GM19023 (cell line): ENCODE measurements around the gene KCNMB2.

Source experiments
- ATAC-seq: cut with Tn5 transposase; IDR thresholded peaks from one replicate; pipeline ENCODE4 v1.9.1; 2021; ENCODE audit warnings: mild to moderate bottlenecking, moderate library complexity; ENCODE audit not compliant: unreplicated experiment

The KCNMB2 gene

GRCh38 chr3:178634975-178635374, 98.7 kb downstream of the KCNMB2 start:
- ATAC-seq = no peak

- ATAC-seq = no peak
These were observed 101.6 kb downstream of the KCNMB2 start for GRCh38 chr3:178637802-178638201.

GRCh38 chr3:178645503-178645902, 109.3 kb downstream of the KCNMB2 start:
- no peak for ATAC-seq

- no peak for ATAC-seq
These were observed 110.1 kb downstream of the KCNMB2 start for GRCh38 chr3:178646186-178646862.

GRCh38 chr3:178655488-178655887, 119.3 kb downstream of the KCNMB2 start:
- ATAC-seq = no peak

GRCh38 chr3:178658694-178659325, 122.6 kb downstream of the KCNMB2 start:
- no peak for ATAC-seq

- ATAC-seq = peak; percentile 78
These were observed 127.1 kb downstream of the KCNMB2 start for GRCh38 chr3:178663201-178663934.

- ATAC-seq = no peak
These were observed 129.5 kb downstream of the KCNMB2 start for GRCh38 chr3:178665747-178666146.

GRCh38 chr3:178669022-178669601, 132.9 kb downstream of the KCNMB2 start:
- no peak for ATAC-seq

GRCh38 chr3:178669758-178670157, 133.5 kb downstream of the KCNMB2 start:
- no peak for ATAC-seq

GRCh38 chr3:178671377-178671776, 135.1 kb downstream of the KCNMB2 start:
- ATAC-seq = peak; percentile 48

- ATAC-seq = peak; percentile 40
These were observed 135.6 kb downstream of the KCNMB2 start for GRCh38 chr3:178671791-178672190.

GRCh38 chr3:178672275-178672674, 136.0 kb downstream of the KCNMB2 start:
- ATAC-seq = no peak

- ATAC-seq = no peak
These were observed 137.3 kb downstream of the KCNMB2 start for GRCh38 chr3:178673529-178673928.

GRCh38 chr3:178676077-178676476, 139.8 kb downstream of the KCNMB2 start:
- no peak for ATAC-seq

- ATAC-seq = peak; percentile 66
These were observed 140.9 kb downstream of the KCNMB2 start for GRCh38 chr3:178676942-178677790.

GRCh38 chr3:178677961-178678360, 141.7 kb downstream of the KCNMB2 start:
- no peak for ATAC-seq

GRCh38 chr3:178680037-178680436, 143.8 kb downstream of the KCNMB2 start:
- ATAC-seq = no peak

GRCh38 chr3:178680489-178680888, 144.3 kb downstream of the KCNMB2 start:
- ATAC-seq = no peak

GRCh38 chr3:178684881-178685590, 148.8 kb downstream of the KCNMB2 start:
- no peak for ATAC-seq
